Measurements from ENCODE around the gene COPB2. TPM values are rescaled to one million over a fixed set of nuclear protein-coding genes. Genes with fewer than 3 reads are reported as not detected.

COPB2 gene
- total RNA-seq (2022) (152 and 190 TPM in 2 replicates), Bru-seq, nascent RNA (percentile 96 among the genes with signal in this experiment), BruChase-seq, experiment 1, labeled RNA remaining after a 6-hour chase (percentile 98 among the genes with signal in this experiment), BruChase-seq, experiment 2, labeled RNA remaining after a 2-hour chase (percentile 96 among the genes with signal in this experiment)
- long read RNA-seq, transcript COPB2-201 (22 exons, 3,360 nt), result major isoform, 540 of 788 reads
- long read RNA-seq, partial matches to known transcripts, result 47 of 788 reads
- long read RNA-seq, other reads (novel, unspliced or antisense), result 195 of 788 reads

- Mint-ChIP-seq H3K9me3 (ENCODE audit: unreplicated experiment) (no peaks in the 10 kb centered on the region), H3K27me3 (ENCODE audit: insufficient read depth, unreplicated experiment) (no peaks in the 10 kb centered on the region), H3K36me3 (ENCODE audit: insufficient read depth, unreplicated experiment) (peaks cover 20% of the 10 kb centered on the region), H3K4me3 (ENCODE audit: unreplicated experiment) (peak within 1 kb of the TSS; percentile 78), H3K27ac (ENCODE audit: low read depth, unreplicated experiment) (peak within 1 kb of the TSS; percentile 97), H3K4me1 (ENCODE audit: insufficient read depth, unreplicated experiment) (peaks cover 20% of the 10 kb centered on the region)
- ChIA-PET CTCF (interaction anchor here (0.6 to 1.4 kb wide), 7 partner anchors 10 to 1303 kb away, joined by 3 to 8 read pairs (median 4); no protein-coding TSS in a partner anchor), POLR2A (interaction anchor here (0.6 to 2.8 kb wide), 28 partner anchors 8 to 1552 kb away, joined by 3 to 35 read pairs (median 4); partner anchors contain the start of genes MRPS22 and SLC25A36)
- intact Hi-C loops (cut with micrococcal nuclease), result no loop called here
- no peak for TF ChIP-seq CTCF (IDR thresholded peaks at IDR 0.05; ENCODE audit: unreplicated experiment)
- BruUV-seq (replicated peaks), result no TSS peak
- DNase-seq (ENCODE audit: unreplicated experiment), result peak; percentile 99
These were observed at the start of gene COPB2 for GRCh38 chr3:139389552-139390368. TSS of gene COPB2 (minus strand) at chr3:139389647. CDS start at chr3:139389550, 97 bp downstream.

GRCh38 chr3:139434764-139435307 is 45.4 kb upstream of the COPB2 start:
- Mint-ChIP-seq H3K27me3 (ENCODE audit: insufficient read depth, unreplicated experiment) (no peaks in the 10 kb centered on the region), H3K36me3 (ENCODE audit: insufficient read depth, unreplicated experiment) (peaks cover 13% of the 10 kb centered on the region), H3K27ac (ENCODE audit: low read depth, unreplicated experiment) (peak overlapping the region; percentile 96), H3K4me1 (ENCODE audit: insufficient read depth, unreplicated experiment) (peaks cover 19% of the 10 kb centered on the region), H3K9me3 (ENCODE audit: unreplicated experiment) (no peaks in the 10 kb centered on the region), H3K4me3 (ENCODE audit: unreplicated experiment) (peak overlapping the region; percentile 35)
- DNase-seq (ENCODE audit: unreplicated experiment), result peak; percentile 84
- POLR2A ChIA-PET, result interaction anchor here (0.5 to 2.8 kb wide), 16 partner anchors 13 to 373 kb away, joined by 3 to 10 read pairs (median 4); partner anchors contain the start of genes COPB2 and RBP2
- TF ChIP-seq CTCF (IDR thresholded peaks at IDR 0.05; ENCODE audit: unreplicated experiment), result no peak
- BruUV-seq (replicated peaks), result no TSS peak
- CTCF ChIA-PET, result interaction anchor here (0.6 to 4.8 kb wide), 17 partner anchors 9 to 1015 kb away, joined by 3 to 47 read pairs (median 4); no protein-coding TSS in a partner anchor
- intact Hi-C loops (cut with micrococcal nuclease), result loop anchor here (2.0 kb wide), 1 partner anchor 128 kb away; no protein-coding TSS in a partner anchor

GRCh38 chr3:139434228-139434627 is 44.8 kb upstream of the COPB2 start:
- H3K27me3 Mint-ChIP-seq (ENCODE audit: insufficient read depth, unreplicated experiment), result no peaks in the 10 kb centered on the region
- no peak for TF ChIP-seq CTCF (IDR thresholded peaks at IDR 0.05; ENCODE audit: unreplicated experiment)
- POLR2A ChIA-PET, result interaction anchor here (0.5 to 2.8 kb wide), 11 partner anchors 13 to 374 kb away, joined by 3 to 10 read pairs (median 5); partner anchors contain the start of gene COPB2
- peaks cover 19% of the 10 kb centered on the region for H3K4me1 Mint-ChIP-seq (ENCODE audit: insufficient read depth, unreplicated experiment)
- H3K4me3 Mint-ChIP-seq (ENCODE audit: unreplicated experiment), result peak overlapping the region; percentile 35
- BruUV-seq (replicated peaks), result no TSS peak
- no peak for DNase-seq (ENCODE audit: unreplicated experiment)
- peak overlapping the region; percentile 96 for H3K27ac Mint-ChIP-seq (ENCODE audit: low read depth, unreplicated experiment)
- intact Hi-C loops (cut with micrococcal nuclease), result loop anchor here (2.0 kb wide), 1 partner anchor 129 kb away; no protein-coding TSS in a partner anchor
- no peaks in the 10 kb centered on the region for H3K9me3 Mint-ChIP-seq (ENCODE audit: unreplicated experiment)
- H3K36me3 Mint-ChIP-seq (ENCODE audit: insufficient read depth, unreplicated experiment), result peaks cover 13% of the 10 kb centered on the region
- CTCF ChIA-PET, result interaction anchor here (0.6 to 4.8 kb wide), 15 partner anchors 9 to 1016 kb away, joined by 3 to 47 read pairs (median 4); no protein-coding TSS in a partner anchor

Data from MCF 10A (cell line).